Measurements from ENCODE around the gene ZFHX3. TPM values are rescaled to one million over a fixed set of nuclear protein-coding genes. Genes with fewer than 3 reads are reported as not detected.

Gene ZFHX3
- total RNA-seq, 1 experiment from 2014 or later, result 1.5 TPM

DNA sequence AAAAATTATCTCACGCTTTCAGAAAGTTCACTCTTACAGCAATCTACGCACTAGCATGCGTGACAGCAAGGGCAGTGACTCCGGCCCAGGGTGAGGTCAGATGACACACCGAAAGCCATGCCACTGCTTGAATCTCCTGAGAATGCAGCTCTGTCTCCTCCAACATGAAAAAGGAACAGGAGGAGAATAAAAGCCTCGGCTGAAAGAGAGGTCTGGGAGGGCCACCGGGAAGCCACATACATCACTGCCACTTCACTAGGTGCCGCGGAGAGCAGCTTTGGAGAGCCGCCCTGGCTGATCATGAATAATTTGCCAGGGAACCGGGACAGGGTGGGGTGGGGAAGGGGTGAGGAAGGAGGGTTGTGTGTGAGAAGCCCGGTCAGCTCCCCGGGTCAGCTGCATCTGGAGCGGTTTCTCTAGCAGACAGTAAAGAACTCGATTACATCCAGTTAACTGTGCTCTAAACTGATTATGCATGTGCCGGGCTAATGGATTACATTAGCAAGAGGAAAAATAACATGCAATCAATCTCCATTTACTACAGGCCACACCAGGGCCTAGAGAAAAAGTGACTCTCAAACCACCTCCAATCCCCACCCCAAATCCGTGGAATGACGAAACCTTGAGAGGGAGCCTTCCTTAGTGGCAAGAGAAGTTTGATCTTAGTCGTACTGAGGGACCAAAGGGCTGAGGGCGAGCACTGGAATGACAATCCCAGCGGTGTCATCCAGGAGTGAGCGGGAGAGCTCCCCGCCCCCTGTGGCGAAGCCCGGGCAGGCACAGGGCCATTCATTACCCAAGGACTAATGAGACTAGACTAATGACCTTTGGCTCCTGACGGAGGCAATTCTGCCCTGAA, 100.3 kb downstream of the ZFHX3 start:
- Histone ChIP-seq H3K56ac (ENCODE audit: insufficient read length, low read depth, low read length) (no peak overlapping the region), H3K27ac (ENCODE audit: insufficient read length, low read depth, low read length) (no peak overlapping the region), H3K79me2 (ENCODE audit: insufficient read depth, low read length) (no peaks in the 10 kb centered on the region), H2AFZ (ENCODE audit: low read length) (no peak overlapping the region), H3T11ph (ENCODE audit: low read length) (no peak overlapping the region), H3K9me3 (ENCODE audit: control insufficient read depth, low read depth, low read length) (no peaks in the 10 kb centered on the region), H3K4ac (ENCODE audit: low read depth, low read length) (no peak overlapping the region), H2BK20ac (ENCODE audit: low read depth, low read length, poor library complexity, severe bottlenecking) (no peak overlapping the region), H3K14ac (ENCODE audit: insufficient read depth, low read length) (no peak overlapping the region), H3K27me3 (ENCODE audit: insufficient read depth, low read length) (no peaks in the 10 kb centered on the region), H4K91ac (ENCODE audit: insufficient read length, low read depth, low read length) (no peak overlapping the region), H3K4me2 (ENCODE audit: insufficient read depth, insufficient read length, low read length) (no peak overlapping the region), H3K9ac (ENCODE audit: extremely low read depth, insufficient read length, low read length) (no peak overlapping the region), H4K5ac (ENCODE audit: insufficient read length, low read depth, low read length) (no peak overlapping the region), H2BK12ac (ENCODE audit: insufficient read length, low read depth, low read length) (no peak overlapping the region), H3K79me1 (ENCODE audit: insufficient read depth, low read depth, low read length, poor library complexity, severe bottlenecking) (no peaks in the 10 kb centered on the region), H4K20me1 (ENCODE audit: control insufficient read depth, insufficient read depth, insufficient read length) (no peaks in the 10 kb centered on the region), H3K18ac (ENCODE audit: insufficient read length, low read depth, low read length) (no peak overlapping the region), H3K23ac (ENCODE audit: insufficient read length, low read depth, low read length) (no peak overlapping the region), H2BK15ac (ENCODE audit: low read depth, low read length) (no peak overlapping the region), H3K4me1 (ENCODE audit: insufficient read depth, low read length) (no peaks in the 10 kb centered on the region), H3K23me2 (ENCODE audit: insufficient read length, low read depth, low read length, poor library complexity, severe bottlenecking) (no peaks in the 10 kb centered on the region), H2BK120ac (ENCODE audit: low read depth, low read length, poor library complexity, severe bottlenecking) (no peak overlapping the region), H2BK5ac (ENCODE audit: insufficient read length, low read length) (no peak overlapping the region), H4K8ac (replicated peaks; ENCODE audit: insufficient read length, low read depth, low read length) (no peak overlapping the region), H2AK5ac (ENCODE audit: insufficient read length, low read length) (no peak overlapping the region)
- no peak overlapping the region; a peak in 1 of 7 replicates for H3K27ac Mint-ChIP-seq
- WGBS (ENCODE audit: extremely low coverage, insufficient read length, low lambda C conversion rate), result no CpG with 5 or more reads among the region's 26 CpGs
- peaks cover 0 to 4% (median 2%) of the 10 kb centered on the region in 3 experiments; a peak in 4 of 7 replicates for H3K36me3 Mint-ChIP-seq (ENCODE audit: insufficient read depth in 1 of 3, low read depth in 3 of 3)
- peaks cover 21 to 24% of the 10 kb centered on the region in 2 experiments for H3K4me1 Mint-ChIP-seq
- DNase-seq, result no peak
- TF ChIP-seq, protein P1, sequence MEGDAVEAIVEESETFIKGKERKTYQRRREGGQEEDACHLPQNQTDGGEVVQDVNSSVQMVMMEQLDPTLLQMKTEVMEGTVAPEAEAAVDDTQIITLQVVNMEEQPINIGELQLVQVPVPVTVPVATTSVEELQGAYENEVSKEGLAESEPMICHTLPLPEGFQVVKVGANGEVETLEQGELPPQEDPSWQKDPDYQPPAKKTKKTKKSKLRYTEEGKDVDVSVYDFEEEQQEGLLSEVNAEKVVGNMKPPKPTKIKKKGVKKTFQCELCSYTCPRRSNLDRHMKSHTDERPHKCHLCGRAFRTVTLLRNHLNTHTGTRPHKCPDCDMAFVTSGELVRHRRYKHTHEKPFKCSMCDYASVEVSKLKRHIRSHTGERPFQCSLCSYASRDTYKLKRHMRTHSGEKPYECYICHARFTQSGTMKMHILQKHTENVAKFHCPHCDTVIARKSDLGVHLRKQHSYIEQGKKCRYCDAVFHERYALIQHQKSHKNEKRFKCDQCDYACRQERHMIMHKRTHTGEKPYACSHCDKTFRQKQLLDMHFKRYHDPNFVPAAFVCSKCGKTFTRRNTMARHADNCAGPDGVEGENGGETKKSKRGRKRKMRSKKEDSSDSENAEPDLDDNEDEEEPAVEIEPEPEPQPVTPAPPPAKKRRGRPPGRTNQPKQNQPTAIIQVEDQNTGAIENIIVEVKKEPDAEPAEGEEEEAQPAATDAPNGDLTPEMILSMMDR (conservative IDR thresholded peaks at IDR 0.05), result no peak
- no peak overlapping the region for H3K4me3 Mint-ChIP-seq
- H3K27me3 Mint-ChIP-seq (ENCODE audit: low read depth), result peaks cover 5% of the 10 kb centered on the region
- H3K9me3 Mint-ChIP-seq, result peaks cover 0 to 2% of the 10 kb centered on the region in 2 experiments; a peak in 2 of 5 replicates

Data from H9 (cell line).